Fibroblast of lung (primary cell): Measurements from ENCODE around the gene GEMIN5. TPM values are rescaled to one million over a fixed set of nuclear protein-coding genes. Genes with fewer than 3 reads are reported as not detected.

Experiments
- DNase-seq, 2 donors: peaks; one replicate each; pipeline versions ENCODE4 v3.0.0 to v3.0.0-alpha.2; 2010; ENCODE audit warnings: low read depth in 2 of 2
- H2AFZ ChIP-seq: 2 replicates; pipeline ENCODE4 v1.5.1; 2012; ENCODE audit warnings: low read length, control low read depth, inconsistent platforms
- H3K27ac ChIP-seq: 2 replicates; pipeline ENCODE4 v1.5.1; 2011; ENCODE audit warnings: low read length, control low read depth; ENCODE audit not compliant: insufficient read depth
- H3K27me3 ChIP-seq: 2 replicates; pipeline ENCODE4 v1.5.1; 2011; ENCODE audit warnings: mild to moderate bottlenecking, low read length; ENCODE audit not compliant: control insufficient read depth, insufficient read depth
- H3K36me3 ChIP-seq: 2 replicates; pipeline ENCODE4 v1.5.1; 2011; ENCODE audit warnings: low read length; ENCODE audit not compliant: control insufficient read depth, insufficient read depth
- H3K4me1 ChIP-seq: 2 replicates; pipeline ENCODE4 v1.5.1; 2011; ENCODE audit warnings: low read length; ENCODE audit not compliant: control insufficient read depth, insufficient read depth; ENCODE audit errors: extremely low read depth
- H3K4me2 ChIP-seq: 2 replicates; pipeline ENCODE4 v1.5.1; 2011; ENCODE audit warnings: low read length, control low read depth; ENCODE audit not compliant: insufficient read depth; ENCODE audit errors: extremely low read depth
- H3K4me3 ChIP-seq, 4 experiments: fragments of 200-600 bp in 1 of 4; sonication (generic) in 1 of 4; replicated peaks in 1 of 4; 2 replicates each; pipeline ENCODE4 v1.5.1; 2011 to 2016; ENCODE audit warnings: low read length in 4 of 4, low read depth in 3 of 4, mild to moderate bottlenecking in 3 of 4, control low read depth in 2 of 4, inconsistent platforms in 1 of 4, mixed read lengths in 1 of 4; ENCODE audit not compliant: insufficient read depth in 1 of 4; ENCODE audit errors: control extremely low read depth in 1 of 4
- H3K79me2 ChIP-seq: 2 replicates; pipeline ENCODE4 v1.5.1; 2012; ENCODE audit warnings: mild to moderate bottlenecking, low read length, inconsistent platforms; ENCODE audit not compliant: control insufficient read depth, insufficient read depth
- H3K9ac ChIP-seq: 2 replicates; pipeline ENCODE4 v1.5.1; 2011; ENCODE audit warnings: mild to moderate bottlenecking, low read length, control low read depth; ENCODE audit not compliant: insufficient read depth
- H3K9me3 ChIP-seq: 2 replicates; pipeline ENCODE4 v1.5.1; 2012; ENCODE audit warnings: low read depth, low read length; ENCODE audit not compliant: control insufficient read depth, insufficient read depth
- H4K20me1 ChIP-seq: 2 replicates; pipeline ENCODE4 v1.5.1; 2011; ENCODE audit warnings: low read length; ENCODE audit not compliant: control insufficient read depth, insufficient read depth; ENCODE audit errors: extremely low read depth
- EZH2 ChIP-seq: IDR thresholded peaks from 2 replicates; pipeline ENCODE4 v1.5.1; 2012; ENCODE audit warnings: low read length, control low read depth, mild to moderate bottlenecking; ENCODE audit errors: missing control alignments
- polyA plus RNA-seq, 2 donors: library from polyadenylated mRNA; depleted of rRNA in 1 of 2; stranded (reverse) in 1 of 2; unstranded in 1 of 2; fragments of >200 nt; gene quantifications; 2 replicates each; pipeline ENCODE4 v1.2.1, GENCODE V29; 2011 to 2012; ENCODE audit warnings: missing spikeins in 1 of 2
- total RNA-seq: library from RNA; depleted of rRNA; stranded (reverse); fragments of >200 nt; gene quantifications from 2 replicates; pipeline ENCODE4 v1.2.1, GENCODE V29; 2014
- TF ChIP-seq, protein P1 (sequence below), 2 donors: IDR thresholded peaks in 1 of 2; conservative IDR thresholded peaks in 1 of 2; 1 replicate in 1 of 2; 2 replicates in 1 of 2; pipeline ENCODE4 v1.5.1; 2011 to 2012; ENCODE audit warnings: low read length in 2 of 2, control low read depth in 1 of 2, inconsistent platforms in 1 of 2, low read depth in 1 of 2, mild to moderate bottlenecking in 1 of 2

Gene GEMIN5
- total and polyA plus RNA-seq, 2 donors (not counting 1 experiment from before 2014, with no cell fraction given), result 7.7 to 12.1 TPM

DNA sequence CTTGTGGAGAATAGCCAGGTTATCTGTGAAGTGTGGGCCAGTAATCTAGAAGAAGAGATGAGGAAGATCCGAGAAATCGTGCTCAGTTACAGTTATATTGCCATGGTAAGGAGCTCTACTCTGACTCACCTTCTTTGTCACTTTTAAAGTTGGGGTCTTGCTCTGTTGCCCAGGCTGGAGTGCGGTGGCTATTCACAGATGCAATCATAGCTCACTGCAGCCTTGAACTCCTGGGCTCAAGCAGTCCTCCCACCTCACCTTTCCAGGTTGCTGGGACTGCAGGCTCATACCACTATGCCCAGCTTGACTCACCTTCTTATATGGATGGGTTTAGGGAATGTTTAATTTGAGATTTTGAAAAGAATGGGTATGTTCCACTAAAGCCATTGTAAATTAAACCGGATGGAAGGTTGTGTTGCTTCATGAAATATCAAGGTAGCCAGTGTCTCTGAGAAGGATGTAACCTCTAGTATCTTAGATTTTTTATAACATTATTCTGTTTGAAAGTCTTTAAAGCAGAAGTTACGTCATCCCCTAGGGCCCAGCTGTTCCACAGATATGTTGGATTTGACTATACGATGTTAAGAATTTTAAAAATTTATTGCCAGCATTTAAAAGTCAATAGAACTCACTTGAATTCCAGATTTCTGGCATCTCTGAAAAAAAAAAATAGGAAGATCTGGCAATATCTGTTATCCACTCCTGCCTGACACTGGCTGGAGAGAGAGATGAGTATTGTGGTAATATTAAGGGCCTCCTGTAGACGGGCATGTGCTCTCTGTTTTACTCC, 74.5 kb downstream of the GEMIN5 start:
- Histone ChIP-seq H4K20me1 (no peaks in the 10 kb centered on the region), H3K9me3 (no peaks in the 10 kb centered on the region), H3K79me2 (peaks cover 66% of the 10 kb centered on the region), H3K27ac (no peak overlapping the region), H3K4me3 (no peak overlapping the region), H3K9ac (no peak overlapping the region), H3K4me1 (peaks cover 11% of the 10 kb centered on the region), H3K36me3 (peaks cover 4% of the 10 kb centered on the region), H2AFZ (no peak overlapping the region), H3K27me3 (no peaks in the 10 kb centered on the region), H3K4me2 (no peak overlapping the region)
- TF ChIP-seq, protein P1, sequence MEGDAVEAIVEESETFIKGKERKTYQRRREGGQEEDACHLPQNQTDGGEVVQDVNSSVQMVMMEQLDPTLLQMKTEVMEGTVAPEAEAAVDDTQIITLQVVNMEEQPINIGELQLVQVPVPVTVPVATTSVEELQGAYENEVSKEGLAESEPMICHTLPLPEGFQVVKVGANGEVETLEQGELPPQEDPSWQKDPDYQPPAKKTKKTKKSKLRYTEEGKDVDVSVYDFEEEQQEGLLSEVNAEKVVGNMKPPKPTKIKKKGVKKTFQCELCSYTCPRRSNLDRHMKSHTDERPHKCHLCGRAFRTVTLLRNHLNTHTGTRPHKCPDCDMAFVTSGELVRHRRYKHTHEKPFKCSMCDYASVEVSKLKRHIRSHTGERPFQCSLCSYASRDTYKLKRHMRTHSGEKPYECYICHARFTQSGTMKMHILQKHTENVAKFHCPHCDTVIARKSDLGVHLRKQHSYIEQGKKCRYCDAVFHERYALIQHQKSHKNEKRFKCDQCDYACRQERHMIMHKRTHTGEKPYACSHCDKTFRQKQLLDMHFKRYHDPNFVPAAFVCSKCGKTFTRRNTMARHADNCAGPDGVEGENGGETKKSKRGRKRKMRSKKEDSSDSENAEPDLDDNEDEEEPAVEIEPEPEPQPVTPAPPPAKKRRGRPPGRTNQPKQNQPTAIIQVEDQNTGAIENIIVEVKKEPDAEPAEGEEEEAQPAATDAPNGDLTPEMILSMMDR (conservative IDR thresholded peaks at IDR 0.05 in 1 of 2, IDR thresholded peaks at IDR 0.05 in 1 of 2; ENCODE audit: low read depth in 1 of 2, low read length in 2 of 2), result no peak
- TF ChIP-seq EZH2, result no peak
- no peak for DNase-seq

DNA sequence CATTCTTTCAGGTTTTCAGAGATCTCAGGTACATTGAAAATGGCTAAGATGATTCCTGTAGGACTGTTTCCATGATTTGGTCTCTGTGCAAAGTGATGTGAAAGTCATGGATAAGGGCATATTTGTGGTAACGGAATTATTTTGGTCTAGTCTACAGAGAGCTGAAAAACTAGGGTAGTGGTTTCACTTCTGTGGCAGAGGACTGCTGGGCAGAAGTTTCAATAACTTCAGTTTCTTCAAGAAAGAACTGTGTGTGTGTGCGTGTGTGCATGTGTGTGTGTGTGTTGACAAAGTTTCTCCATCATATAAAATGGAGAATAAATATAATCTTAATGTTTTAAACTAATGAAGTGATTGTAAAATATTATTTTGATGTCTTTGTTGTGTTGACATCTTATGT, 75.2 kb downstream of the GEMIN5 start:
- Histone ChIP-seq H3K4me3 (no peak overlapping the region), H3K9ac (no peak overlapping the region), H3K9me3 (no peaks in the 10 kb centered on the region), H3K4me1 (peaks cover 11% of the 10 kb centered on the region), H2AFZ (no peak overlapping the region), H3K79me2 (peaks cover 66% of the 10 kb centered on the region), H3K27ac (no peak overlapping the region), H3K36me3 (peaks cover 4% of the 10 kb centered on the region), H3K27me3 (no peaks in the 10 kb centered on the region), H3K4me2 (no peak overlapping the region), H4K20me1 (no peaks in the 10 kb centered on the region)
- TF ChIP-seq EZH2, result no peak
- TF ChIP-seq, protein P1 (conservative IDR thresholded peaks at IDR 0.05 in 1 of 2, IDR thresholded peaks at IDR 0.05 in 1 of 2; ENCODE audit: low read depth in 1 of 2, low read length in 2 of 2), result no peak
- DNase-seq, result peak in 1 of 2 donors; percentile 57

DNA sequence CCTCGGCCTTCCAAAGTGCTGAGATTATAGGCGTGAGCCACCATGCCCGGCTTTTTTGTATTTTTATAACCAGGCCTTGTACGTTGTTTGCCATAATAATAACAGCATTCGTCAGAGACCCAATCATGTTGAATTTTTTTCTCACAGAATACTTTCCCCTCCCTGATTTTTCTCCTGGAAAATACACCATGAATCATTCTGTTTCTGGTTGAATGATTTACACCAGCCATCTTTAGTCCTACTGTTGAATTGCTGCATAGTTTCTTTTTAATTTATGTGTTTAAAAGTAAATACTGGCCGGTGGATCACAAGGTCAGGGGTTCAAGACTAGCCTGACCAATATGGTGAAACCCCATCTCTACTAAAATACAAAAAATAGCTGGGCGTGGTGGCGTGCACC, 76.1 kb downstream of the GEMIN5 start:
- Histone ChIP-seq H3K9me3 (no peaks in the 10 kb centered on the region), H4K20me1 (no peaks in the 10 kb centered on the region), H3K4me3 (no peak overlapping the region), H2AFZ (no peak overlapping the region), H3K9ac (no peak overlapping the region), H3K36me3 (peaks cover 4% of the 10 kb centered on the region), H3K4me1 (peaks cover 11% of the 10 kb centered on the region), H3K4me2 (no peak overlapping the region), H3K27ac (no peak overlapping the region), H3K79me2 (peaks cover 66% of the 10 kb centered on the region), H3K27me3 (no peaks in the 10 kb centered on the region)
- DNase-seq, result no peak
- no peak for TF ChIP-seq EZH2
- TF ChIP-seq, protein P1 (conservative IDR thresholded peaks at IDR 0.05 in 1 of 2, IDR thresholded peaks at IDR 0.05 in 1 of 2; ENCODE audit: low read depth in 1 of 2, low read length in 2 of 2), result no peak
